Thyroid gland (tissue), 4 donors: ENCODE measurements around the gene NTNG1.
"Not testable (repeated sequence)": the region's sequence is repeated elsewhere in the genome, so short reads cannot be mapped to it uniquely, and the experiment has no call there.

Source experiments
- POLR2A ChIP-seq, 2 donors: fragments of 450-650 bp; IDR thresholded peaks; one replicate each; pipeline ENCODE4 v1.6.1; 2017; ENCODE audit warnings: antibody characterized with exemption in 2 of 2, mild to moderate bottlenecking in 2 of 2, moderate library complexity in 1 of 2
- TF ChIP-seq, protein P1 (sequence below), 6 experiments: fragments of 200-600 bp in 3 of 6; fragments of 450-650 bp in 3 of 6; sonication (generic) in 3 of 6; IDR thresholded peaks; one replicate each; pipeline ENCODE4 v1.5.1; 2016 to 2019; ENCODE audit warnings: antibody characterized with exemption in 6 of 6, mild to moderate bottlenecking in 2 of 6, inconsistent platforms in 1 of 6, moderate library complexity in 1 of 6

DNA sequence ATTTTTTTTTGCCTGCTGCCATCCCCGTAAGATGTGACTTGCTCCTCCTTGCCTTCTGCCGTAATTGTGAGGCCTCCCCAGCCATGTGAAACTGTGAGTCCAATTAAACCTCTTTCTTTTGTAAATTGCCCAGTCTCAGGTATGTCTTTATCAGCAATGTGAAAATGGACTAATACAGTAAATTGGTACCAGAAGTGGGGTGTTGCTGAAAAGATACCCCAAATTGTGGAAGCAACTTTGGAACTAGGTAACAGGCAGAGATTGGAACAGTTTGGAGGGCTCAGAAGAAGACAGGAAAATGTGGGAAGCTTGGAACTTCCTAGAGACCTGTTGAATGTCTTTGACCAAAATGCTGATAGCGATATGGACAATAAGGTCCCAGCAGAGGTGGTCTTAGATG, 95.9 kb downstream of the NTNG1 start:
- TF ChIP-seq, protein P1, sequence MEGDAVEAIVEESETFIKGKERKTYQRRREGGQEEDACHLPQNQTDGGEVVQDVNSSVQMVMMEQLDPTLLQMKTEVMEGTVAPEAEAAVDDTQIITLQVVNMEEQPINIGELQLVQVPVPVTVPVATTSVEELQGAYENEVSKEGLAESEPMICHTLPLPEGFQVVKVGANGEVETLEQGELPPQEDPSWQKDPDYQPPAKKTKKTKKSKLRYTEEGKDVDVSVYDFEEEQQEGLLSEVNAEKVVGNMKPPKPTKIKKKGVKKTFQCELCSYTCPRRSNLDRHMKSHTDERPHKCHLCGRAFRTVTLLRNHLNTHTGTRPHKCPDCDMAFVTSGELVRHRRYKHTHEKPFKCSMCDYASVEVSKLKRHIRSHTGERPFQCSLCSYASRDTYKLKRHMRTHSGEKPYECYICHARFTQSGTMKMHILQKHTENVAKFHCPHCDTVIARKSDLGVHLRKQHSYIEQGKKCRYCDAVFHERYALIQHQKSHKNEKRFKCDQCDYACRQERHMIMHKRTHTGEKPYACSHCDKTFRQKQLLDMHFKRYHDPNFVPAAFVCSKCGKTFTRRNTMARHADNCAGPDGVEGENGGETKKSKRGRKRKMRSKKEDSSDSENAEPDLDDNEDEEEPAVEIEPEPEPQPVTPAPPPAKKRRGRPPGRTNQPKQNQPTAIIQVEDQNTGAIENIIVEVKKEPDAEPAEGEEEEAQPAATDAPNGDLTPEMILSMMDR (IDR thresholded peaks at IDR 0.05): not testable (repeated sequence)
- TF ChIP-seq POLR2A (IDR thresholded peaks at IDR 0.05): not testable (repeated sequence)
